ENCODE measurements around the gene PTPRN. TPM values are rescaled to one million over a fixed set of nuclear protein-coding genes. Genes with fewer than 3 reads are reported as not detected.

The PTPRN gene
- total and polyA plus RNA-seq, 2 of the 8 experiments (the other 6 are each of a cell fraction or from before 2014, with no cell fraction given), result 5.4 to 8.2 TPM

- H3K9ac ChIP-seq (replicated peaks in 1 of 4; ENCODE audit: extremely low read depth in 1 of 4, low read depth in 3 of 4, low read length in 3 of 4), result peak overlapping the region in 2 of 4 experiments; percentile 19 to 26; a peak in 3 of 7 replicates
- no peaks in the 10 kb centered on the region for H4K20me1 ChIP-seq (replicated peaks in 1 of 2; ENCODE audit: control insufficient read depth in 1 of 2, insufficient read depth in 2 of 2, low read length in 2 of 2)
- H2AFZ ChIP-seq (ENCODE audit: low read length), result no peak overlapping the region
- ChIA-PET CTCF (ENCODE audit: partially characterized antibody) (interaction anchor here (0.7 to 6.6 kb wide), 16 partner anchors 11 to 246 kb away, joined by 3 to 118 read pairs (median 4); partner anchors contain the start of genes DNAJB2 and ZFAND2B), POLR2A (ENCODE audit: partially characterized antibody) (interaction anchor here (0.7 to 14.9 kb wide), 16 partner anchors 9 to 269 kb away, joined by 3 to 190 read pairs (median 4); partner anchors contain the start of genes ABCB6, ANKZF1, ATG9A and DNAJB2)
- H4K8ac ChIP-seq (ENCODE audit: extremely low read depth, insufficient read depth, low read length), result no peak overlapping the region
- peaks cover 25% of the 10 kb centered on the region for H3K23me2 ChIP-seq (ENCODE audit: low read depth, low read length)
- H3K4me2 ChIP-seq (ENCODE audit: insufficient read depth in 1 of 2, low read depth in 2 of 2, low read length in 2 of 2), result peak overlapping the region in 1 of 2 experiments; percentile 20; a peak in 1 of 4 replicates
- H3K18ac ChIP-seq (ENCODE audit: extremely low read depth, low read length), result no peak overlapping the region
- H2BK120ac ChIP-seq (replicated peaks; ENCODE audit: low read depth, low read length), result no peak overlapping the region
- no peaks in the 10 kb centered on the region for H3K9me3 ChIP-seq (ENCODE audit: insufficient read depth in 2 of 2, low read depth in 1 of 2, low read length in 1 of 2)
- H3K4me1 ChIP-seq (replicated peaks in 1 of 4; ENCODE audit: control insufficient read depth in 3 of 4, insufficient read depth in 4 of 4, low read length in 3 of 4), result peaks cover 5 to 17% (median 12%) of the 10 kb centered on the region in 4 experiments
- no peak overlapping the region for H3K14ac ChIP-seq (ENCODE audit: insufficient read length)
- H3K79me1 ChIP-seq (ENCODE audit: low read depth, low read length), result peaks cover 8% of the 10 kb centered on the region; the same call in 1 of the 2 replicates
- FAIRE-seq (no peak), DNase-seq (ENCODE audit: low read depth in 1 of 2, low spot score in 2 of 2) (no peak)
- H3K36me3 ChIP-seq (ENCODE audit: control insufficient read depth in 2 of 4, insufficient read depth in 4 of 4, low read length in 3 of 4), result peaks cover 0 to 9% (median 5%) of the 10 kb centered on the region in 4 experiments; a peak in 5 of 8 replicates
- H2BK20ac ChIP-seq (ENCODE audit: low read length), result 0 out of 2 replicates have a peak overlapping the region, but pooled peaks have one; percentile 3
- peaks cover 2 to 25% (median 17%) of the 10 kb centered on the region in 4 experiments for H3K27me3 ChIP-seq (replicated peaks in 1 of 4; ENCODE audit: control insufficient read depth in 3 of 4, extremely low read depth in 1 of 4, insufficient read depth in 3 of 4, low read length in 3 of 4)
- H2BK12ac ChIP-seq (ENCODE audit: low read depth, low read length), result no peak overlapping the region
- H2BK15ac ChIP-seq (ENCODE audit: low read length), result no peak overlapping the region
- H2AK5ac ChIP-seq (ENCODE audit: low read depth, low read length), result no peak overlapping the region
- no peak overlapping the region for H3K23ac ChIP-seq (ENCODE audit: insufficient read length)
- H3K27ac ChIP-seq (ENCODE audit: low read depth, low read length), result 0 out of 2 replicates have a peak overlapping the region, but pooled peaks have one; percentile 3
- H2BK5ac ChIP-seq (ENCODE audit: low read depth, low read length), result no peak overlapping the region
- H4K5ac ChIP-seq (ENCODE audit: insufficient read length, low read depth, low read length), result no peak overlapping the region
- H3K4ac ChIP-seq (replicated peaks; ENCODE audit: insufficient read length, low read depth, low read length), result no peak overlapping the region
- H3K56ac ChIP-seq (replicated peaks; ENCODE audit: insufficient read length, low read depth, low read length), result no peak overlapping the region
- no peak overlapping the region for H4K91ac ChIP-seq (replicated peaks; ENCODE audit: insufficient read length, low read length)
- H3K79me2 ChIP-seq (ENCODE audit: control insufficient read depth in 1 of 2, insufficient read depth in 2 of 2, low read length in 2 of 2), result peaks cover 0 to 5% of the 10 kb centered on the region in 2 experiments; a peak in 1 of 4 replicates
- 81% methylated on average over 7 of the region's 7 CpGs; no CpG with 5 or more reads in 1 of the 2 experiments for WGBS, 2 experiments (ENCODE audit: extremely low coverage in 1 of 2, insufficient coverage in 1 of 2, insufficient read length in 1 of 2, insufficient replicate concordance in 2 of 2, low coverage in 1 of 2, low lambda C conversion rate in 2 of 2, missing lambda C conversion rate in 1 of 2)
- H3K4me3 ChIP-seq (ENCODE audit: extremely low read depth in 1 of 4, insufficient read depth in 2 of 4, low read depth in 3 of 4, low read length in 4 of 4), result no peak overlapping the region
- TF ChIP-seq CHD1 (IDR thresholded peaks at IDR 0.05; ENCODE audit: low read depth, low read length), result no peak
- no peak for TF ChIP-seq JUN (IDR thresholded peaks at IDR 0.05; ENCODE audit: low read depth, low read length)
- TF ChIP-seq TEAD4 (IDR thresholded peaks at IDR 0.05; ENCODE audit: low read depth, low read length), result no peak
- TF ChIP-seq CREB1 (IDR thresholded peaks at IDR 0.05), result 0 out of 2 replicates have a peak, but pooled peaks have one; percentile 37
- TF ChIP-seq RBBP5 (IDR thresholded peaks at IDR 0.05; ENCODE audit: borderline replicate concordance, low read depth, low read length), result 0 out of 2 replicates have a peak, but pooled peaks have one; percentile 47
- no peak for TF ChIP-seq RFX5 (IDR thresholded peaks at IDR 0.05; ENCODE audit: borderline replicate concordance, low read depth, low read length)
- TF ChIP-seq NRF1 (IDR thresholded peaks at IDR 0.05; ENCODE audit: low read depth, low read length), result no peak
- TF ChIP-seq JUND (IDR thresholded peaks at IDR 0.05; ENCODE audit: low read length), result no peak
- no peak for TF ChIP-seq YY1 (IDR thresholded peaks at IDR 0.05; ENCODE audit: low read depth, low read length)
- no peak for TF ChIP-seq SRF (IDR thresholded peaks at IDR 0.05; ENCODE audit: low read depth, low read length)
- TF ChIP-seq PHF8 (conservative IDR thresholded peaks at IDR 0.05; ENCODE audit: low read depth, low read length), result no peak
- TF ChIP-seq POU5F1 (IDR thresholded peaks at IDR 0.05; ENCODE audit: low read depth, low read length), result no peak
- no peak for TF ChIP-seq BACH1 (IDR thresholded peaks at IDR 0.05; ENCODE audit: low read length)
These were observed 59.8 kb downstream of the PTPRN start for GRCh38 chr2:219249203-219249980.
